H1 (cell line): ENCODE results near the gene CCBE1. TPM values are rescaled to one million over a fixed set of nuclear protein-coding genes. Genes with fewer than 3 reads are reported as not detected.

Source experiments
- CTCF ChIA-PET: fragments of 300-600 bp; sonication (Branson Sonifier 250); formaldehyde crosslinking; loops from one replicate; lab custom pipeline; 2021; ENCODE audit not compliant: partially characterized antibody; lab: Charles Lee
- POLR2A ChIA-PET: fragments of 300-600 bp; sonication (Branson Sonifier 250); formaldehyde crosslinking; loops from one replicate; lab custom pipeline; 2021; ENCODE audit warnings: inconsistent platforms; ENCODE audit not compliant: partially characterized antibody; lab: Charles Lee
- DNase-seq, 2 experiments: peaks; one replicate each; pipeline versions ENCODE4 v3.0.0 to v3.0.0-alpha.2; 2010 to 2022; ENCODE audit warnings: low spot score in 2 of 2, low read depth in 1 of 2, mixed read lengths in 1 of 2
- FAIRE-seq: peaks from 2 replicates; lab custom pipeline; 2011; peaks lifted over from hg19 to GRCh38; lab: Jason Lieb, UNC
- H2AFZ ChIP-seq: 2 replicates; pipeline ENCODE4 v1.8.1; 2012; ENCODE audit warnings: low read length, inconsistent platforms
- H2AK5ac ChIP-seq: 2 replicates; pipeline ENCODE4 v1.6.1; 2013; ENCODE audit warnings: low read depth, low read length
- H2BK120ac ChIP-seq: replicated peaks from 2 replicates; pipeline ENCODE3; 2013; ENCODE audit warnings: low read depth, low read length, inconsistent platforms
- H2BK12ac ChIP-seq: 2 replicates; pipeline ENCODE4 v1.6.1; 2013; ENCODE audit warnings: low read depth, low read length
- H2BK15ac ChIP-seq: 2 replicates; pipeline ENCODE4 v1.6.1; 2013; ENCODE audit warnings: low read length
- H2BK20ac ChIP-seq: 2 replicates; pipeline ENCODE4 v1.6.1; 2013; ENCODE audit warnings: low read length
- H2BK5ac ChIP-seq: 2 replicates; pipeline ENCODE4 v1.6.1; 2013; ENCODE audit warnings: low read depth, low read length
- H3K14ac ChIP-seq: 2 replicates; pipeline ENCODE4 v1.6.1; 2013; ENCODE audit warnings: inconsistent platforms; ENCODE audit not compliant: insufficient read length
- H3K18ac ChIP-seq: 2 replicates; pipeline ENCODE4 v1.6.1; 2013; ENCODE audit warnings: low read length; ENCODE audit errors: extremely low read depth
- H3K23ac ChIP-seq: 2 replicates; pipeline ENCODE4 v1.6.1; 2013; ENCODE audit warnings: inconsistent platforms; ENCODE audit not compliant: insufficient read length
- H3K23me2 ChIP-seq: 2 replicates; pipeline ENCODE4 v1.6.1; 2013; ENCODE audit warnings: low read depth, low read length
- H3K27ac ChIP-seq: 2 replicates; pipeline ENCODE4 v1.6.1; 2011; ENCODE audit warnings: low read depth, low read length, inconsistent platforms
- H3K27me3 ChIP-seq, 4 experiments: replicated peaks in 1 of 4; 1 replicate in 1 of 4; 2 replicates in 3 of 4; pipeline versions ENCODE4 v1.6.1 to v1.8.1; 2011 to 2013; ENCODE audit warnings: low read length in 3 of 4, mild to moderate bottlenecking in 3 of 4, inconsistent platforms in 2 of 4, mixed read lengths in 2 of 4, moderate library complexity in 1 of 4; ENCODE audit not compliant: control insufficient read depth in 3 of 4, insufficient read depth in 3 of 4; ENCODE audit errors: extremely low read depth in 1 of 4
- H3K36me3 ChIP-seq, 4 experiments: 2 replicates each; pipeline versions ENCODE4 v1.6.1 to v1.8.1; 2011 to 2013; ENCODE audit warnings: mild to moderate bottlenecking in 4 of 4, low read length in 3 of 4, moderate library complexity in 2 of 4, control low read depth in 1 of 4, inconsistent platforms in 1 of 4; ENCODE audit not compliant: insufficient read depth in 4 of 4, control insufficient read depth in 2 of 4
- H3K4ac ChIP-seq: replicated peaks from 2 replicates; pipeline ENCODE3; 2013; ENCODE audit warnings: low read length, low read depth, mixed read lengths, inconsistent platforms; ENCODE audit not compliant: insufficient read length
- H3K4me1 ChIP-seq, 4 experiments: replicated peaks in 1 of 4; 1 replicate in 1 of 4; 2 replicates in 3 of 4; pipeline versions ENCODE4 v1.6.1 to v1.8.1; 2011 to 2013; ENCODE audit warnings: low read length in 3 of 4, inconsistent platforms in 2 of 4, mixed read lengths in 1 of 4; ENCODE audit not compliant: insufficient read depth in 4 of 4, control insufficient read depth in 3 of 4
- H3K4me2 ChIP-seq, 2 experiments: 2 replicates each; pipeline versions ENCODE4 v1.6.1 to v1.8.1; 2011 to 2013; ENCODE audit warnings: low read depth in 2 of 2, low read length in 2 of 2, control low read depth in 1 of 2, inconsistent platforms in 1 of 2, mild to moderate bottlenecking in 1 of 2; ENCODE audit not compliant: insufficient read depth in 1 of 2
- H3K4me3 ChIP-seq, 4 experiments: fragments of 200-600, 300-600 bp in 1 of 4; sonication (generic), shearing (Covaris generic), sonication (Bioruptor Twin) in 1 of 4; 2 replicates each; pipeline versions ENCODE4 v1.5.1 to v1.8.1; 2011 to 2016; ENCODE audit warnings: low read length in 4 of 4, low read depth in 3 of 4, control low read depth in 2 of 4, inconsistent platforms in 2 of 4, mild to moderate bottlenecking in 2 of 4, mixed read lengths in 1 of 4, moderate library complexity in 1 of 4; ENCODE audit not compliant: insufficient read depth in 2 of 4; ENCODE audit errors: extremely low read depth in 1 of 4
- H3K56ac ChIP-seq: replicated peaks from 2 replicates; pipeline ENCODE3; 2013; ENCODE audit warnings: low read depth, mild to moderate bottlenecking, mixed read lengths, low read length, inconsistent platforms; ENCODE audit not compliant: insufficient read length
- H3K79me1 ChIP-seq: 2 replicates; pipeline ENCODE4 v1.6.1; 2013; ENCODE audit warnings: low read depth, low read length, control low read depth
- H3K79me2 ChIP-seq, 2 experiments: 2 replicates each; pipeline versions ENCODE4 v1.6.1 to v1.8.1; 2012 to 2013; ENCODE audit warnings: low read length in 2 of 2, mild to moderate bottlenecking in 2 of 2, inconsistent platforms in 1 of 2; ENCODE audit not compliant: insufficient read depth in 2 of 2, control insufficient read depth in 1 of 2
- H3K9ac ChIP-seq, 4 experiments: replicated peaks in 1 of 4; 1 replicate in 1 of 4; 2 replicates in 3 of 4; pipeline versions ENCODE4 v1.6.1 to v1.8.1; 2011 to 2013; ENCODE audit warnings: low read depth in 3 of 4, low read length in 3 of 4, control low read depth in 2 of 4, mild to moderate bottlenecking in 2 of 4, moderate library complexity in 2 of 4, inconsistent platforms in 1 of 4; ENCODE audit errors: extremely low read depth in 1 of 4
- H3K9me3 ChIP-seq, 2 experiments: 2 replicates each; pipeline versions ENCODE4 v1.6.1 to v1.8.1; 2012 to 2013; ENCODE audit warnings: mild to moderate bottlenecking in 2 of 2, moderate library complexity in 2 of 2, control low read depth in 1 of 2, inconsistent platforms in 1 of 2, low read depth in 1 of 2, low read length in 1 of 2, mixed read lengths in 1 of 2; ENCODE audit not compliant: insufficient read depth in 2 of 2
- H4K20me1 ChIP-seq, 2 experiments: replicated peaks in 1 of 2; 2 replicates each; pipeline versions ENCODE3 to v1.8.1; 2011 to 2013; ENCODE audit warnings: inconsistent platforms in 2 of 2, low read length in 2 of 2, mild to moderate bottlenecking in 1 of 2; ENCODE audit not compliant: insufficient read depth in 2 of 2, control insufficient read depth in 1 of 2
- H4K5ac ChIP-seq: 2 replicates; pipeline ENCODE4 v1.6.1; 2013; ENCODE audit warnings: low read length, low read depth, mixed read lengths, inconsistent platforms; ENCODE audit not compliant: insufficient read length
- H4K8ac ChIP-seq: 2 replicates; pipeline ENCODE4 v1.8.0; 2013; ENCODE audit warnings: mild to moderate bottlenecking, moderate library complexity, low read length, inconsistent platforms; ENCODE audit not compliant: insufficient read depth; ENCODE audit errors: extremely low read depth
- H4K91ac ChIP-seq: replicated peaks from 2 replicates; pipeline ENCODE3; 2013; ENCODE audit warnings: low read length, mixed read lengths, inconsistent platforms; ENCODE audit not compliant: insufficient read length
- ATF2 ChIP-seq: IDR thresholded peaks from 2 replicates; pipeline ENCODE4 v1.6.1; 2012; ENCODE audit warnings: low read length, inconsistent platforms
- ATF3 ChIP-seq: IDR thresholded peaks from 2 replicates; pipeline ENCODE4 v1.6.1; 2011; ENCODE audit warnings: low read depth, mild to moderate bottlenecking, low read length; ENCODE audit not compliant: insufficient read depth
- BCL11A ChIP-seq, 2 experiments: IDR thresholded peaks; one replicate each; pipeline ENCODE4 v1.6.1; 2011; ENCODE audit warnings: low read depth in 2 of 2, low read length in 2 of 2, mild to moderate bottlenecking in 2 of 2
- BRCA1 ChIP-seq: IDR thresholded peaks from 2 replicates; pipeline ENCODE4 v1.6.1; 2012; ENCODE audit warnings: low read depth, low read length, improper control_type of control experiment
- CBX5 ChIP-seq: fragments of 300-800, 300-1000 bp; sonication (generic); IDR thresholded peaks from 2 replicates; pipeline ENCODE4 v1.7.1; 2016; ENCODE audit warnings: antibody characterized with exemption, low read length, low read depth
- EGR1 ChIP-seq: IDR thresholded peaks from 2 replicates; pipeline ENCODE4 v1.6.1; 2011; ENCODE audit warnings: low read depth, low read length, borderline replicate concordance
- JUN ChIP-seq: IDR thresholded peaks from 2 replicates; pipeline ENCODE4 v1.6.1; 2011; ENCODE audit warnings: low read depth, mild to moderate bottlenecking, improper control_type of control experiment, low read length
- JUND ChIP-seq: IDR thresholded peaks from 2 replicates; pipeline ENCODE4 v1.6.1; 2011; ENCODE audit warnings: mild to moderate bottlenecking, improper control_type of control experiment, low read length
- KDM1A ChIP-seq: fragments of 200-600, 300-600 bp; sonication (generic); IDR thresholded peaks from 2 replicates; pipeline ENCODE4 v1.7.1; 2016; ENCODE audit warnings: mild to moderate bottlenecking, low read length, borderline replicate concordance
- SUZ12 ChIP-seq: fragments of 200-600 bp; sonication (generic); IDR thresholded peaks from 2 replicates; pipeline ENCODE4 v1.6.1; 2012; ENCODE audit warnings: mild to moderate bottlenecking, inconsistent platforms, low read length, moderate library complexity, mixed read lengths
- WGBS, 2 experiments: shearing (Covaris generic) in 1 of 2; methylation state at CpG; one replicate each; pipeline versions ENCODE4 v1.1.6 to v1.1.7; 2013 to 2015; ENCODE audit warnings: low lambda C conversion rate in 2 of 2, mixed read lengths in 2 of 2, inconsistent platforms in 1 of 2, low coverage in 1 of 2, missing lambda C conversion rate in 1 of 2; ENCODE audit not compliant: insufficient replicate concordance in 2 of 2, insufficient coverage in 1 of 2, insufficient read length in 1 of 2; ENCODE audit errors: extremely low coverage in 1 of 2, missing lambda C conversion rate in 1 of 2; 5-methylcytosine and 5-hydroxymethylcytosine counted together
- polyA plus RNA-seq, 7 experiments: library from polyadenylated mRNA; depleted of rRNA in 3 of 7; stranded (reverse) in 5 of 7; unstranded in 2 of 7; fragments of >200 nt in 5 of 7; fragments of 200-250 nt in 2 of 7; gene quantifications; 1 replicate in 5 of 7; 2 replicates in 1 of 7; 4 replicates in 1 of 7; pipeline versions ENCODE4 v1.2.1 to v1.2.3, GENCODE V29; 2011 to 2013; ENCODE audit warnings: missing spikeins in 2 of 7, mixed read lengths in 2 of 7
- total RNA-seq: library from RNA; stranded (reverse); fragmentation: NEBNext Ultra II Directional; extraction: Animal tissue kit (Norgen Biotek cat#: 25700); gene quantifications from 2 replicates; pipeline ENCODE4 v1.2.1, GENCODE V29; 2021

Gene CCBE1
- total and polyA plus RNA-seq, 2 of the 8 experiments (the other 6 are each of a cell fraction or from before 2014, with no cell fraction given): 2.1 to 2.6 TPM

- no peaks in the 10 kb centered on the region for H3K9me3 ChIP-seq
- H2BK120ac ChIP-seq: no peak overlapping the region
- FAIRE-seq (no peak), DNase-seq (no peak)
- no peaks in the 10 kb centered on the region for H3K79me1 ChIP-seq
- 91% methylated on average over 4 of the region's 4 CpGs; no CpG with 5 or more reads in 1 of the 2 experiments for WGBS, 2 experiments
- H3K79me2 ChIP-seq: no peaks in the 10 kb centered on the region
- H3K4me2 ChIP-seq: no peak overlapping the region
- H2BK15ac ChIP-seq: no peak overlapping the region
- no peak overlapping the region for H4K8ac ChIP-seq
- no peak overlapping the region for H4K91ac ChIP-seq
- no peak overlapping the region for H4K5ac ChIP-seq
- H3K4ac ChIP-seq: no peak overlapping the region
- H3K14ac ChIP-seq: no peak overlapping the region
- H3K36me3 ChIP-seq: no peaks in the 10 kb centered on the region
- H3K18ac ChIP-seq: no peak overlapping the region
- H3K4me3 ChIP-seq: no peak overlapping the region
- H3K27ac ChIP-seq: no peak overlapping the region
- H3K27me3 ChIP-seq: peaks cover 0 to 16% (median 4%) of the 10 kb centered on the region in 4 experiments; a peak in 5 of 7 replicates
- no peak for TF ChIP-seq BRCA1
- TF ChIP-seq KDM1A: no peak
- no peak for TF ChIP-seq EGR1
- TF ChIP-seq CBX5: no peak
- TF ChIP-seq JUN: no peak
- no peak for TF ChIP-seq BCL11A (IDR thresholded peaks at IDR 0.05; ENCODE audit: low read depth in 2 of 2, low read length in 2 of 2)
- no peak for TF ChIP-seq JUND
- no peak for TF ChIP-seq ATF3
- TF ChIP-seq SUZ12: no peak
- TF ChIP-seq ATF2: no peak
- no peak overlapping the region for H3K56ac ChIP-seq
- no peak overlapping the region for H3K9ac ChIP-seq
- H2BK5ac ChIP-seq: no peak overlapping the region
- H2AFZ ChIP-seq: no peak overlapping the region
- H3K23ac ChIP-seq: no peak overlapping the region
- CTCF ChIA-PET: interaction anchor here (0.9 to 8.9 kb wide), 3 partner anchors 9 to 33 kb away, joined by 3 to 64 read pairs (median 4); no protein-coding TSS in a partner anchor
- H3K4me1 ChIP-seq: peaks cover 0 to 3% (median 2%) of the 10 kb centered on the region in 4 experiments; a peak in 2 of 7 replicates
- H2AK5ac ChIP-seq: no peak overlapping the region
- no peaks in the 10 kb centered on the region for H4K20me1 ChIP-seq
- no peak overlapping the region for H2BK12ac ChIP-seq
- POLR2A ChIA-PET: interaction anchor here (1.2 kb wide), 1 partner anchor 13 kb away, joined by 3 read pairs; no protein-coding TSS in a partner anchor
- H2BK20ac ChIP-seq: no peak overlapping the region
- no peaks in the 10 kb centered on the region for H3K23me2 ChIP-seq
Observed at GRCh38 chr18:59385191-59385590, 312.0 kb downstream of the CCBE1 start.
